A549 treated with CpdA at 1 μM for 4 hours (cell line): ENCODE measurements around the gene IGFBP4. TPM values are rescaled to one million over a fixed set of nuclear protein-coding genes. Genes with fewer than 3 reads are reported as not detected.

Source experiments
- total RNA-seq: library from RNA; stranded (reverse); fragments of 200-300 nt; extraction: Qiagen RNA extraction; gene quantifications from 5 replicates; pipeline ENCODE4 v1.2.3, GENCODE V29; 2022; ENCODE audit warnings: low read depth

IGFBP4 gene
- total RNA-seq: 1,911 to 2,563 TPM (median 2,393 TPM) in 5 replicates

DNA sequence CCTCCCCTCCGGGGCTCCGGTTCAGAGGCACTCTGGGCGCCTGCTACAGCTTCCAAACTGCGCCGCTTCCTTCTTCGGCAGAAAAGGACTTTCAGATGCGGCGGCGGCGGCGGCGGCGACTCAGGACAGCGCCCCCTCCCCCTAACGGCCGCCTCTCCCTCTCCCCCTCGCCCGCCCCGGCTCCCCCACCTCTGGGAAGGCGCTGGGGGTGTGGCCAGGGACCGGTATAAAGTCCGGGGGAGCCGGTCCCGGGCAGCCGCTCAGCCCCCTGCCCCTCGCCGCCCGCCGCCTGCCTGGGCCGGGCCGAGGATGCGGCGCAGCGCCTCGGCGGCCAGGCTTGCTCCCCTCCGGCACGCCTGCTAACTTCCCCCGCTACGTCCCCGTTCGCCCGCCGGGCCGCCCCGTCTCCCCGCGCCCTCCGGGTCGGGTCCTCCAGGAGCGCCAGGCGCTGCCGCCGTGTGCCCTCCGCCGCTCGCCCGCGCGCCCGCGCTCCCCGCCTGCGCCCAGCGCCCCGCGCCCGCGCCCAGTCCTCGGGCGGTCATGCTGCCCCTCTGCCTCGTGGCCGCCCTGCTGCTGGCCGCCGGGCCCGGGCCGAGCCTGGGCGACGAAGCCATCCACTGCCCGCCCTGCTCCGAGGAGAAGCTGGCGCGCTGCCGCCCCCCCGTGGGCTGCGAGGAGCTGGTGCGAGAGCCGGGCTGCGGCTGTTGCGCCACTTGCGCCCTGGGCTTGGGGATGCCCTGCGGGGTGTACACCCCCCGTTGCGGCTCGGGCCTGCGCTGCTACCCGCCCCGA lies at the start of gene IGFBP4:
Gene IGFBP4, plus strand, starts transcription at position 255 of the 792 bp plus-strand sequence. Its CDS starts 286 bp downstream, at position 541.

DNA sequence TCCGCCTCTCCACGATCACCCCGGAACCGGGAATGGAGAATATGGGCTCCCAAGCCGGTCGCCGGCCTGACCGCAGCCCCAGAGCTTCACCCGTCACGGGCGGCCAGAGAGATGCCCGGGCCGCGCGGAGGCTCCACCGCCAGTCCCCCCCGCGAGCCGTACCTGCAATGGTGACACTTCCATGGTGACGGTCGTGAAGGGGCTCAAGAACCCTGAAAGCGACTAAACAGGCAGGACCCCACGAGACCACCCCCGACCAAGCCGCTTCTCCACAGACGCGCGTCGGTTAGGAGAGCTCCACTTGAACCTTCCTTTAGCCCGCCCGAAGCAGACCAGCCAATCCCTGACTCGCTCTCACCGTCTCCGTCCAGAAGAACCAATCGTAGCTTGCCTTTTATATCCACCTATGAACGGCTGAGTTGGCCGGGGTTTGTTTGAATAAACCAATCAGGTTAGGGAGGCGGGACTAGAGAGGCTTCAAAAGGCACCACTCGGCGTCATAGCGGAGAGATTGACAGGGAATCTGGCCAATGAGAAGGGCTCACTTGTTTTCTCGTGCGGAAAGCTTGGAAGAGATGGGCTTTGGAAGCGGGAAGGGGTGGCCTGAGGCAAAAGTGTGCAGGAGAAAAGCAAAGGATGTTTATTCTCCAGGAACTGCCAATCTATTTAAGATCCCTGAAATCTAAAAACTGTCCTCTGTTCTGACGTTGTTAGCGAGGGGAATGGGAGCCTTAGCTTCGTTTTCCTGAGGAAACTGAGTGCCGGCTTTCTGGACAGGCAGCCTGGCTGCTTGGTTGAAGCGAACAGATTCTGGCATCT lies 25.4 kb upstream of the IGFBP4 start, which contains the start of gene TOP2A:
Gene TOP2A, minus strand, starts transcription at position 288 of the 819 bp plus-strand sequence. Its CDS starts 105 bp downstream, at position 183.

GRCh38 chr17:40501499-40501911 lies 58.3 kb downstream of the IGFBP4 start, which contains the start of gene TNS4:
TSS of gene TNS4 (minus strand) at chr17:40501623. CDS start at chr17:40496425, 5,198 bp downstream.

Other genes with a start within 250 kb of the IGFBP4 start
- 18.6 to 24.3 TPM (median 20.0 TPM) in 5 replicates for gene WIPF2, start 224.1 kb upstream of the IGFBP4 start, total RNA-seq
- 55.8 to 65.8 TPM (median 60.4 TPM) in 5 replicates for gene CDC6, start 155.6 kb upstream of the IGFBP4 start, total RNA-seq
- 30.2 to 44.4 TPM (median 34.9 TPM) in 5 replicates for gene RARA, start 134.3 kb upstream of the IGFBP4 start, total RNA-seq
- gene GJD3, start 78.7 kb upstream of the IGFBP4 start, total RNA-seq: 0.71 to 1.3 TPM (median 1.2 TPM) in 5 replicates
- 217 to 300 TPM (median 229 TPM) in 5 replicates for gene TOP2A, start 25.6 kb upstream of the IGFBP4 start, total RNA-seq
- 67.2 to 109 TPM (median 86.7 TPM) in 5 replicates for gene TNS4, start 58.2 kb downstream of the IGFBP4 start, total RNA-seq
- gene CCR7, start 122.0 kb downstream of the IGFBP4 start, total RNA-seq: 0.80 to 1.2 TPM (median 1.1 TPM) in 5 replicates
- 109 to 118 TPM (median 115 TPM) in 5 replicates for gene SMARCE1, start 204.4 kb downstream of the IGFBP4 start, total RNA-seq
- gene KRT222, start 221.7 kb downstream of the IGFBP4 start, total RNA-seq: 0.38 to 0.66 TPM (median 0.58 TPM) in 5 replicates